ENCODE results near the gene KDM4B.

KDM4B gene

GRCh38 chr19:4984438-4984990, 15.6 kb downstream of the KDM4B start:
- DNase-seq (ENCODE audit: low read depth), result no peak

- no peak for DNase-seq (ENCODE audit: low read depth)
Observed at GRCh38 chr19:4985551-4985991, 16.7 kb downstream of the KDM4B start.

- no peak for DNase-seq (ENCODE audit: low read depth)
Observed at GRCh38 chr19:4986056-4986455, 17.1 kb downstream of the KDM4B start.

DNA sequence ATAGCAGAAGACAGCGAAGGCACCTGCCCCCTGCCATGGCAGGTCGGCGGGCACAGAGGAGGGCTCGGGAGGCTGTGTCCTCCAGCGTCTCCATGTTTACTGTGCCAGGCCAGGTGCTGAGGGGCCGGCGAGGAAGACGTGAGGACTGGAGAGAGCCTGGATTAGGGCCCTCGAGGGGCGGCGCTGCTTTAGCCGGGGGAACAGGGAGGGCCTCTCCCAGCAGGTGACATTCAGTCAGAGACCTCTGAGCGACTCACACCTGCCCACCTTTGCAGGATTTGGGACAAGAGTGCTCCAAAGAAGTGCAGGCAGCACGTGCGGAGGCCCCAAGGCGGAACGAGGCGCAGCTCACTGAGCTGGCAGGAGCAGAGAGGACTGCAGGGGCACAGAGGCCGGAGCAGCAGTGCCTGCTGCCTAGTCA, 17.6 kb downstream of the KDM4B start:
- no peak for DNase-seq (ENCODE audit: low read depth)

DNA sequence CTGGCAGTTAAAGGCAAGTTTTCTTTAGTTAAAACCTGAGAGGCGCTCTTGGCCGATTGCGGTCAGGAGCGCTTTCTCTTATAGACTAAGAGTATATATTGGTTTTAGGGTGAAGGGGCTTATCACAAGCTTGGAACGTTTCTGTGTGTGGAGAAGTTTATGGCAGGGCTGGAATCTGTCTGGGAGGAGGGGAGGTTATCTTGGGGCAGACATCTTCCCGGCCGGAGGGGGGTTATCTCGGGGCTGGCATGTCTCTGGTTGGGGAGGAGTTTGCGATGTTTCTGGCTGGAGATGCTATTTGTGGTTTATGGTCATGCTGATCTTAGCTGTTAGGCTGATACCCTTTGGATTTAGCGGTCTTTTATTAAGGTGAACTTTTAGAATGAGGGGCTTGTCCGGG, 18.3 kb downstream of the KDM4B start:
- no peak for DNase-seq (ENCODE audit: low read depth)

DNA sequence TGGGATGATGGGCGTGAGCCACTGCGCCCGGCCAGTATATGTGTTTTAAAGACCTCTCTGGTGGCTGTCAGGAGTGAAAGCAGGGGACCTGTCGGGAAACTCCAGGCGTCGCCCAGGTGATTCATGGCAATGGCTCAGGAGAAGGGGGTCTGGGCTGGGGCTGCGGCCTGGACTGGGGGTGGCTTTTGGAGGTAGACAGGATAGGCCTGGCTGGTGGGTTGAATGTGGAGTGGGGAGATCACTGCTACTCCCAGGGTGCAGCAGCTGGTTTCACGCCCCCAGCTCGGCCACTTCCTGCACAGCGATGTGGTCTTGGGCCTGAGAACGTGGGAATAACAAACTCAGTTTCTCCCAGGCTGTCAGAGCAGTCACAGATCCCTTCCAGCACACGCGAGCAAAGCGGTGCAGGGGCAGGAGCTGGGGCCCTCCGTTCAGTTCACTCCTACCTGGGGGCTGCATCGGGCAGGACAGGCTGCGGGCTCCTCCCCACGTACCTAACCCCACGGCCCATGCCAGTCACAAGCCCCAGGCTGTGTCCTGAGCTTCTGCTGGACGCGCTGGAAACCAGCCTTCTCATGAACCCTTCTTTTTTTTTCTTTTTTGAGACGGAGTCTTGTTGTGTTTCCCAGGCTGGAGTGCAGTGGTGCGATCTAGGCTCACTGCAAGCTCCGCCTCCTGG, 18.9 kb downstream of the KDM4B start:
- DNase-seq (ENCODE audit: low read depth), result no peak

DNA sequence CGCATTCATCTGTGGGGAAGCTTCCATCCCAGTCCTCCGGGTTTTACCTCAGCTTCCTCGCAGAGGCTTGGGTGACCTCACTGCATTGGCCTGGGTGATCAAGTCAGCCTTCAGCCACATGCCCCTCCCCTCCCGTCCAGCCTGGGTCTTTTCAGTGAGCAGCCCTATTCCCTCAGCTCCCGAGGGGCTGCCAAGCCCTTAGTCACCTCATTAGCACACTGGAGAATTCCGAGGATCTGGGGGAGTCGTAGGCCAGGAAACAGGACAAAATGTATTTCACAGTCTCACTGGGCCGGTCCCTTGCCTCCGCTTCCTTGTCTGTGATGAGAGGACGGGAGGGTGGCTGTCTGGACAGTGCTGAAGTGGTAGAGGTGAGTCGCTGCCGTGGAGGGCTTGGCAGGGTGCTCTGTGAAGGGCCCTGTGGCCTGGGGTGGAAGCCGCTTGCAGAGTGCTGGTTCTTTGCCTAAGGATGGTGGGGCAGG, 19.9 kb downstream of the KDM4B start:
- DNase-seq (ENCODE audit: low read depth), result no peak

DNA sequence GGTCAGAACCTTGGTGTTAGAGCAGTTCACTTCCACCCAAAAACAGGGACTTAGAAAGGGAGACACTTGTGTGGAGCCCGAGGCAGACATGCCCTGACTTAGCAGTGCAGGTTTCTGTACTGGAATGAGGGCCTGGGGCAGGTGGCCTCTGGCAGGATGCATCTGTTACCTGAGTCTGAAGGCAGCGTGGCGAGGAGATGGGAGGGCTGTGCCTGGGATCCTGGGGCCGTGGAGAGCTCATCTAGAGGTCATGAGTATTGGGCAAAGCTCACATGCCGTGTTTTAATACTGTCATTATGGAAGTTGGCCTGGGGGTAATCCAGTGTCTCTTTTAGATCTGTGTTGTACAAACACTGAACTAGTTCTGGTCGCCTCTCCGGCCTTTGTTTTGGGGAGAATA, 21.4 kb downstream of the KDM4B start:
- DNase-seq (ENCODE audit: low read depth), result no peak

DNA sequence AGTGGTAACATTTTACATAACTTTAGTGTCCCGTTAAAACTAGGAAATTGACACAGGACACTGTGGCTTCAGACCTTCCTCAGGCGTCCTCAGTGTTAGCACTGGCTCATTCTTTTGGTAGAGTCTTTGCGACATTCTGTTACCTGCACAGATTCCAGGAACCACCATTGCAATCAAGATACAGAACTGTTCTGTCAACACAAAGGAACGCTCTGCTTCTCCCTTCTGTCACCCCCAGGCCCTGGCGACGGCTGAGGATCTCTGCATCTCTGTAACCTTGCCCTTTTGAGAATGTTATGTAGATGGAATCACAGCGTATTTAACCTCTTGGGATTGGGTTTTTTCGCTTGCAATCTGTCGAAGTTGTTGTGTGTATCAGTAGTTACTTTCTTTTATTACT, 22.6 kb downstream of the KDM4B start:
- DNase-seq (ENCODE audit: low read depth), result no peak

DNA sequence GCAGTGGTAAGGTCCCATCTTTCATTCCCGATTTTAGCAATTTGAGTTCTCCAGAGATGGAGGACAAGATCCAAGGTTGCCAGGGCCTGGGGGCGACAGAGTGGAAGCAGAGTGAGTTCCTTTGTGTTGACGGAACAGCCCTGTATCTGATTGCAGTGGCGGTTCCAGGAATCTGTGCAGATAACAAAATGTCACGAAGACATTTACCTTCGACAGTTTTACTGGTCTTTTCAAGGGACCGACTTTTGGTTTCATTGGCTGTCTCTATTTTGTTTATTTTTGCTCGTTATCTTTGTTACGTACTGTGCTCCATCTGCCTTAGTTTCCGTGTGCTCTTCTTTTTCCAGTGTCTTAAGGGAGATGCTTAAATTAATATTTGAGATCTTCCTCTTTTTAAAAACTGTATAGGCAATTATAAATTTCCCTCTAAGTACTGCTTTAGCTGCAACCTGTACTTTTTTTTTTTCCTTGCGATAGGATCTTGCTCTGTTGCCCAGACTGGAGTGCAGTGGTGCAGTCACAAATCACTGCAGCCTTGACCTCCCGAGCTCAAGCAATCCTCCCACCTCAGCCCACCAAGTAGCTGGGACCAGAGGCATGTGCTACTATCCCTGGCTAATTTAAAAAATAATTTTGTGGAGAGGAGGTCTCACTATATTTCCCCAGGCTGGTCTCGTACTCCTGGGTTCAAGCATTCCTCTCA, 23.2 kb downstream of the KDM4B start:
- no peak for DNase-seq (ENCODE audit: low read depth)

GRCh38 chr19:4993683-4994082, 24.8 kb downstream of the KDM4B start:
- no peak for DNase-seq (ENCODE audit: low read depth)

- no peak for DNase-seq (ENCODE audit: low read depth)
Observed at GRCh38 chr19:4996701-4997100, 27.8 kb downstream of the KDM4B start.

DNA sequence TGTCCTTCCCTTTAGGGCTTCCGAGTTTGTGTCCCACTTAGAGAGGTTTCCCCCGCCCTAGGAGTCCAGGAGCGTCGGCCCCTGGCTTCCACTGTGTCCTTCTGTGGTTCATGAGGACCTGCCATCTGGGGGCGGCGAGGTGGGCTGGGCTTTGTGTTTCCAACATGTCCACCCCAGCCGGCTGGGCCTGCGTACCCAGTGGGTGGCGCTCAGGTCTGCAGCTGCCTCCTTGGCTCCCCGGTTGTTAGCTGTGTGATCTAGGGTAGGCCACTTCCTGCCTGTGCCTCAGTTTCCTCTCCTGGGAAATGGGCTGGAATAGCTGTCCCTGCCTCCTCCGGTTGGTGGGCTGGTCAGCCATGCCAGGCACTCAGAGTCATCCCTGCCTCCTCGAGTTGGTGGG, 28.4 kb downstream of the KDM4B start:
- DNase-seq (ENCODE audit: low read depth), result no peak

- no peak for DNase-seq (ENCODE audit: low read depth)
Observed at GRCh38 chr19:5000120-5000611, 31.3 kb downstream of the KDM4B start.

GRCh38 chr19:5001615-5002014, 32.7 kb downstream of the KDM4B start:
- DNase-seq (ENCODE audit: low read depth), result no peak

DNA sequence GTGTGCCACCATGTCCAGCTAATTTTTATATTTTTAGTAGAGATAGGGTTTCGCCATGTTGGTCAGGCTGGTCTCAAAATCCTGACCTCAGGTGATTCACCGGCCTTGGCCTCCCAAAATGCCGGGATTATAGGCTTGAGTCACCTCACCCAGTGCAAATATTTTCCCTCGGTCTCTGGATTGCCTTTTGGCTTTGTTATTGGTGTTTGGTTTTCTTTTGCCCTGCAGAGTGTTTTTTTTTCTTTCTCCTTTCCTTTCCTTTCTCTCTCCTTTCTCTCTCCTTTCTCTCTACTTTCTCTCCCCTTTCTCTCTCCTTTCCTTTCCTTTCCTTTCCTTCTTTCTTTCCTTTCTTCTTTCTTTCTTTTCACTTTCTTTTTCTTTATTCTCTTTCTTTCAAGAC, 33.2 kb downstream of the KDM4B start:
- no peak for DNase-seq (ENCODE audit: low read depth)

DNA sequence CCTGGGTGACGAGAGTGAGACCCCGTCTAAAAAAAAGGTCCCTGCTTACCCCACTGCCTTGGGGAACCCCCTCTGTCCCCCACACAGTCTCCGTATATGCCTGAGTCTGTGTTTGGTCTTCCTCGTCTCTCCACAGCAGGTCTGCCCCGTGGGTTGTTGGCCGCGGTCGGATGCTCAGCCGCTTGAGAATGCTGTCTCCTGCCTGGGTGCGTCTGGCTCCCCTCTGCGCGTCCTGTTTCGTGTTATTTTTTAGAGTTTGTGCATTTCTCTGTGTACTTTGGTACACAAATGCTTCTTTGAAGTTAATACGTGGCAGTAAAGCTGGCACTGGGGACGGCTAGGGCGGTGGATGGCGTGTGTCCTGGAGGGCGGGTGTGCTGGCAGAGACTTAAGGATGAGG, 34.9 kb downstream of the KDM4B start:
- DNase-seq (ENCODE audit: low read depth), result no peak

- DNase-seq (ENCODE audit: low read depth), result no peak
Observed at GRCh38 chr19:5005096-5005495, 36.2 kb downstream of the KDM4B start.

DNA sequence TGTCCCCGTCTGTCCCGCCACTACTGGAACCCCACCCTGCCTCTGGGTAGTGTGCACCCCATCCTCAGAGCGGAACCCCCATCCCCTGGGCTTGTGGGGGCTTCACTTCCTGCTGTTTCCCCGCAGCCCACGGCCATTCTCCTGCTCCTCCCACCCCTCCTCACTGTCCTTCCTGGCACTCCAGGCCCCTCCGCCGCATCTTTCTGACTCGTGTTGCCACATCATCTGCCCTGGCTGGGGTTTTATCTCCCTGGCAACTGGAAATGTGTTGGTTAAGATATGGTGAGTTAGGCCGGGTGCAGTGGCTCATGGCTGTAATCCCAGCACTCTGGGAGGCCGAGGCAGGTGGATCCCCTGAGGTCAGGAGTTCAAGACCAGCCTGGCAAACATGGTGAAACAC, 37.3 kb downstream of the KDM4B start:
- no peak for DNase-seq (ENCODE audit: low read depth)

DNA sequence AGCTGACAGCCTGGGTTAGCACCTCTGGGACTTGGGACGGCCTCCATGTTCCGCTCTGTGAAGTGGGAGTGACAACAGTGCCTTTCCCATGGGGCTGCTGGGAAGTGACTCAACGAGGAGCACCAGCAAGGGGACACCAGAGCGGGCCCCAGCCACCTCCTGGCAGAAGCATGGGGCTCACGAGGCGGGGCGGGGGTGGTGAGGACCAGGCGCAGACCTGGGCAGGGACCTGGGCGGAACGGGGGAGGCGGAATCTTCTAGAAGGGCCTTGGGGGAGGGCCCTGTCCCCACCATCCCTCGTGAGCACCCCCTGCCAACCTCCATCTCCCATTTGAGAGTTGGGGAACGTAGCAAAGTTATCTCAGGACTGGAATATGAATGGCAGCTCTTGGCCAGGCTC, 37.9 kb downstream of the KDM4B start:
- DNase-seq (ENCODE audit: low read depth), result no peak

DNA sequence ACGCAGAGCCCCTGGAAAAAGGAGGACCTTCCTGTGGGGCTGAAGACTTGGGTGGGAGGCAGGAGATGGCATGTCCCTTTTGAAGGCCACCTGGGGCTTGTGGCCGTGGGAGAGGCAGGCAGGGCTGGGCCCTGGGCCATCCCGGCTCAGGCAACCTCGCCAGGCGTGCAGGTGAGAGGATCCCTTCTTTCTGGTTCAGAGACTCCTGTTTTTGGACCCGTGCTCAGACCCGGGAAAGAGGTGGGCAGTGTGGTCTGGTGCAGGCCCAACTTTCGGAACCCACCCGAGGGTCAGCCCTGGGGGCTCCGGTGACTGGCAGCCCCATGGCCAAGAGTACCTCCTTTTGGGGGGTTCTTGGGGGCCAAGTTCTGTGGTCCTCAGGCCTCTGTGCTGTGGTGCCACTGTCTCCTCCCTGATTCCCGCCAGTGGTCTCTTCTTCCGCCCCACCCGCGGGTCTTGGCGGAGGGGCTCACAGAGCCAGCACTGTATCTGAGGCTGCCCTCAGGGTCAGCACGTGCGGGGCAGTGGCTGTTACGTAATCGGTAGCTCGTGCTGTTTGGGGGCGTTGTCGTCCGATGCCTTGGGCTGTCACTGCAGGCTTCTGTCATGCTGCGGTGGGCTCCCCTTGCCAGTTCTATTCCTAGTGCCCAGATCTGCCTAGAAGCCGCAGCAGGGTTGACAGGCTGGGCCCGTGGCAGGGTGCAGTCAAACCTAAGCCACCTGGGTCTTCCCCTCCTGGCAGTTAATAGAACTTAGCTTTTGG, 42.7 kb downstream of the KDM4B start:
- DNase-seq (ENCODE audit: low read depth), result no peak

DNA sequence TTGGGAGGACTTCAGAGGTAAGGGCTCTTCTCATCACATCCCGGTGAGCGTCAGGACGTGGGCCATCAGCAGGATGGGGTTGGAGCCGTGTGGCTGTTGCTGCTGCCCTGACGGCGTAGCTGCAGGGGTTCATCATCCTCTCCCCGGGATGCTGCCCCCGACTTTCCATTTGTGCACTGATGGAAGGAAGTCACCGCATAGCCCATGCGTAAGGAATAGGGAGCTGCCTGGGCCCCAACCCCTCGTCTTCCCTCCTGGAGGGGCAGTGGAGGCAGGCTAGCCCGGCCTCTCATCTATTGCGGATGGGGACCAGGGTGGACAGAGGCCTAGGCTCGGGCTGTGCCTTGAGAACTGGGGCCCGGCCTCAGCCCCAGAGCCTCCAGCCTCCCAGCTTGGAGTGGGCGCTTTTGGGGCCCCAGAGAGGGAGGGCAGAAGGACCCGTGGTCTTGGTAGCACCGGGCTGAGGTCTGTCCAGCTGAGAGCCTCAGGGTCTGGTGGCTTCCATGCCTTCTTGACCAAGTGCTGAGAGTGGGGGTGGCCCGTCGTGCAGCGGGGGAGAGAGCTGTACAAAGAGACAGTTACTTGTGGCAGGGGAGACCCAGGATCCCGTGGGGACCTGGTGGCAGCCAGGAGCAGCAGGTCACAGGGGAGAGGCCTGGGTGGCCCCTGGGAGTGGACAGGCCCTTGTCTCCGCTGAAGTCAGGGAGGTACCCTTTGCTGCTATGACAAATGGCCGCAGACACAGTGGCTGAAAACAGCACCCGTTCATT, 44.0 kb downstream of the KDM4B start:
- no peak for DNase-seq (ENCODE audit: low read depth)
